Adipose tissue (tissue), 3 donors: ENCODE data around the gene UGT8. TPM values are rescaled to one million over a fixed set of nuclear protein-coding genes. Genes with fewer than 3 reads are reported as not detected.
"Not testable (repeated sequence)": the region's sequence is repeated elsewhere in the genome, so short reads cannot be mapped to it uniquely, and the experiment has no call there.

Experiments used
- H3K27ac ChIP-seq: one replicate; pipeline ENCODE4 v1.5.1; 2013; ENCODE audit warnings: low read depth, low read length
- WGBS, 3 donors: extraction: QIAGEN DNeasy Blood & Tissue Kit; methylation state at CpG; one replicate each; pipeline ENCODE4 v1.1.7; 2013; 5-methylcytosine and 5-hydroxymethylcytosine counted together
- polyA plus RNA-seq, 3 donors: library from polyadenylated mRNA; stranded (reverse); fragments of 200-250 nt; gene quantifications; one replicate each; pipeline ENCODE4 v1.2.3, GENCODE V29; 2013
- donor health status: healthy with polysubstance abuse.
- donor health status: Bipolar disorder and iron deficiency.
- donor health status: healthy.

Gene UGT8, protein sequence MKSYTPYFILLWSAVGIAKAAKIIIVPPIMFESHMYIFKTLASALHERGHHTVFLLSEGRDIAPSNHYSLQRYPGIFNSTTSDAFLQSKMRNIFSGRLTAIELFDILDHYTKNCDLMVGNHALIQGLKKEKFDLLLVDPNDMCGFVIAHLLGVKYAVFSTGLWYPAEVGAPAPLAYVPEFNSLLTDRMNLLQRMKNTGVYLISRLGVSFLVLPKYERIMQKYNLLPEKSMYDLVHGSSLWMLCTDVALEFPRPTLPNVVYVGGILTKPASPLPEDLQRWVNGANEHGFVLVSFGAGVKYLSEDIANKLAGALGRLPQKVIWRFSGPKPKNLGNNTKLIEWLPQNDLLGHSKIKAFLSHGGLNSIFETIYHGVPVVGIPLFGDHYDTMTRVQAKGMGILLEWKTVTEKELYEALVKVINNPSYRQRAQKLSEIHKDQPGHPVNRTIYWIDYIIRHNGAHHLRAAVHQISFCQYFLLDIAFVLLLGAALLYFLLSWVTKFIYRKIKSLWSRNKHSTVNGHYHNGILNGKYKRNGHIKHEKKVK
- polyA plus RNA-seq: 1 to 10 TPM in 1 of 3 donors, under 1 TPM in 1, not detected in 1; 0.49 to 2.9 TPM

DNA sequence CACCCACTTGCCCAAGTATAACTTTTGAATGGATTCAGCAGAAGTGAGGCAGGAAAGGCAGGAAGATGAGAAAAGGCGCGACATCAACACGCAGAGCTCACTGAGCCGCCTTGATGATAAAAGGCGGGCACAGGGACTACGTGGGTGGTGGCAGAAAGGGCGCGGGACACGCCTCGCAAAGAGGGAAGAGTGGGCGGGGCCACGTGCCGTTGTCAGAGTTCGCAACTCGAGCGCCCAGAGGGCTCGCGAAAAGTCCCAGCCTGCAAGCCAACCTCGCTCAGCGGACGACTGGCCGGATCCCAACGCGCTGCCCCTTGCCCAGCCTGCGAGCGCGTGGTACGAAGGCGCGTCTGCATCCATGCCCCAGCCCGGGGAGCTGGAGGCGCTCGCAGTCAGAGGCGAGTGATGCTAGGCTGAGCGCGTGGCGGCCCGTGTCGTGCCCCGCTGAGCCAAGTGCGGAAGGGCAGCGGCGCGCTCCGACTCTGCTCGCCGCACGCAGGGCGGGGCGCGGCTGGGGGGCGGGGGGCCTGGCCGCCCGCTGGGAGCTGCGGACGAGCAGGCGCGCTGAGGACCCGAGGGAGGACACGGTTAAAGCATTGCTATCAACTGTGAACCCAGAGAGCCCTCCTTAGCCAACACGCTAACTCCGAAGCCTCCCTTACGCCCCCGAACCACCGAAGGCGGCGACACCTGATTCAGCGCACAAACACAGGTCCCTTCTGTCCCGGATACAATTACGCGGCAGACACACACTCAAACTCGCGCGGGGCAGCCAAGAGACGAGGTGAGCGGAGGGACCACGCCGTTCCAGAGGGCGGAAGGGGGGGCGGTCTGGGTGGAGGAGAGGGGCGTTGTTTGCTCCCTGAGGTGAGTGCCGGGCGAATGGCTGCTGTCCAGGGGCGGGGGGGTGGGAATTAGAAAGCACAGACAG lies at the start of gene UGT8:
TSS of gene UGT8 (plus strand) at position 617 of the 931 bp plus-strand sequence. CDS start 24,074 bp downstream, outside the sequence.
- 1% methylated on average over 80 to 84 of the region's 84 CpGs for WGBS, 3 donors
- H3K27ac ChIP-seq: no peak within 1 kb of the TSS

DNA sequence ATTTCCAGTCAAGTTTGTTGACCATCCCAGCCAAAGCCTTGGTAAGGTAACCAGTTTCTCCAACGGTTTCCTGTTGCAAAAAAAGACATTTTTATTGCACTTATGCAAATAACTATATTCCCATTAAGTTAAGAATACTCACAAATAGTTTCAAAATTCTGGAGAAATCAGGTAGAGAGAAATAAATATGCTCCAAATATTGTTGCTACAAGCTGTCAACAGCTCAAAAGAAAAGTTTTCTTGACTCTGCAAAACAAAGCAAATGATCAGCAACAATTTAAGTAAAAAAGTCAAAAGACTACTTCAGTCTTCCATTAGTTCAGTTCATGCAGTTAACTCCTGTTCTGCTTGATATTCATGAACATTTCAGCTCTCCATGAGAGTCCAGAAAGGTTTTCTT lies 49.0 kb upstream of the UGT8 start:
- 28 to 51% (median 37%) methylated on average over 1 of the region's 1 CpG for WGBS, 3 donors
- H3K27ac ChIP-seq: no peak overlapping the region

DNA sequence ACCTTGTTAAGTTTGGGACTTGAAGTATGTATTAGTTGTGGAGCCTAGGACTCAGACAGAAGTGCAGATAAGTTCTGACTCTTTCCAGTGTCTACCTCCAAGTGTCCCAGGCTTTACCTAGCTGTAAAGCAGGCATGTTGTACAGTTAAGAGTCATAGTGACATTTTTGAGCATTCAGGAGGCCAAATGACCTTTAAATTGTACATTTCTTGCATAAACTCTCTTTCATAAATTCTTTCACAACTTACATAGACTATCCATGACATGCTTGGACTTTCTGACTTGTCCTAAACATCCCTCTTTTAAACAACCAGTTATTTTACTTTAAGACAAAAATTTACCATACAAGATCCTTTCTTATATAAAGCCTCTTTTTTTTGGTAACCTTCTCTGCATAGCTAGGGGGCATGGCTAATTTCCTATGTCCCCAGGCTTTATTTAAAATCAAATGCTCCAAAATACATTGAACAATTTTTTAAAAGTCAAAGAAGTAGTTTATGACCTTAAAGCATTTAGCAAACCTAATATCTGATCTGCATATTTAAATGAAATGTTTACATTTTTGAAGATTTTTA lies 40.1 kb upstream of the UGT8 start:
- H3K27ac ChIP-seq: no peak overlapping the region

DNA sequence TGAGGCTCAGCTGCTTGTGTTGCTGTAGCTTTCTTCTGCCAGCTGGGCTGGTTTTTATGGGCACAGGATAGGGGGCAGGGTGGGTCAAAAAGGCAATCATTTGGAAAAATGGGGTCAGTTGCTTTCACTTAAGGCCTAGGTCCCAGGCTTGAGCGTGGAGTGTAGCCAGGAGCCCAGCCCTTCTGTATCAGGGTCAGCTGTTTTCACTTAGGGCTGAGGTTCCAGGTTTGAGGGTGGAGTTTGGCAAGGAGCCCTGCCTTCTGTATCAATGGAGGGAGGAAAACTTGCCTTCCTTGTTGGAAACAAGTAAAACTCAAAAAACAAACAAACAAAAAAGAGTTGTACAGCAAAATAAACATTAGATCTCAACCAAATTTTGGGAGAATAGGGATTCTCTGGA lies 37.0 kb upstream of the UGT8 start:
- WGBS, 3 donors: 43 to 83% (median 80%) methylated on average over 1 of the region's 1 CpG
- H3K27ac ChIP-seq: no peak overlapping the region

GRCh38 chr4:114562176-114562904 lies 36.3 kb upstream of the UGT8 start:
- H3K27ac ChIP-seq: no peak overlapping the region
- 13 to 38% (median 38%) methylated on average over 2 of the region's 2 CpGs for WGBS, 3 donors

GRCh38 chr4:114563536-114564315 lies 34.9 kb upstream of the UGT8 start:
- no peak overlapping the region for H3K27ac ChIP-seq
- 24 to 46% (median 37%) methylated on average over 5 of the region's 5 CpGs for WGBS, 3 donors

DNA sequence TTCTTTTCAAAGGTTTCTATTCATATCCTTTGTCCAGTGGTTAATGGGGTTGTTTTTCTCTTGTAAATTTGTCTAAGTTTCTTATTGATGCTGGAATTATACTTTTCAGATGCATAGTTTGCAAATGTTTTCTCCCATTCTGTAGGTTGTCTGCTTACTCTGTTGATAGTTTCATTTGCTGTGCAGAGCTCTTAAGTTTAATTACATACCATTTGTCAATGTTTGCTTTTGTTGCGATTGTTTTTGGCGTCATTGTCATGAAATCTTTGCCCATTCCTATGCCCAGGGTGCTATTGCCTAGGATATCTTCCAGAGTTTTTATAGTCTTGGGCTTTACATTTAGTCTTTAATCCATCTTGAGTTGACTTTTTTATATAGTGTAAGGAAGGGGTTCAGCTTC lies 21.2 kb upstream of the UGT8 start:
- H3K27ac ChIP-seq: no peak overlapping the region
- 86 to 93% (median 88%) methylated on average over 2 of the region's 2 CpGs for WGBS, 3 donors

DNA sequence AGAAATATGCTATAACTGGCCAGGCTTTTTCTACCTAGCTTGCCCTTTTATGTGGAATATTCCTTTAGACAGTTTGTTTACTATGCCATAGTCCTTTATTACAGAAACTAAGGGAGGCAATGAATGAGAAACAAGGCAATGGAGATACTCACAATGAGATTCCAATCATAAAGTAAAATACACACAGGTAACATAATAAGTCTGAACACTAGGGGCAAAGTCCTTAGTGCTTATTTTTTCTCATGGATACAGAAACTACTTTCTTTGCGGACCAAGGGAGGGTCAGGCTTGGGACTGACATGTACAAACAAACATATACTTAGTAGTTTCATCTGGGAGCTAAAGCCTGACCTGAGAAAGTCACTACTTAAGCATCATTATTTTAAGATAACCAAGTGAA lies 16.0 kb upstream of the UGT8 start:
- WGBS, 3 donors: 47 to 88% (median 85%) methylated on average over 1 of the region's 1 CpG

DNA sequence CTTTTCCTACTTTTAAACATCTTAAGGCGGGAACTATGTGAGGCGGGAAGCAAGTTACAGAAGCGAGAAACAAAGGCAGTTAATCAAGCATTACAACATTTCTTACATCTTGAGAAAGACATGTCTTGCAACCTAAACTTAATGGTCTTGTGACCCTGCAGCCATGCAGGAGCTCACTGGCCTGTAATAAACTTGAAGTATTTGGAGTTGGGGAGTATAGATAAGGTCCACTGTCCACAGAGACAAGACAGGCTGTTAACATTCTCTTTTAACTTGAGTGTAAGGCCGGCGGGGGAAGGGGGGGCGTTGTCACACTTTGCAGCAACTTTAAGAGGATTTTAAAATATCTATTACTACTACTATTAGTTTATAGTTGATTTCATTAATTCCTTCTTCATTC lies 10.3 kb upstream of the UGT8 start:
- 60 to 67% (median 64%) methylated on average over 6 of the region's 6 CpGs for WGBS, 3 donors

More for the DNA sequence above, 16.0 kb upstream of the UGT8 start:
- H3K27ac ChIP-seq: no peak overlapping the region

GRCh38 chr4:114590360-114590759 lies 8.2 kb upstream of the UGT8 start:
- WGBS, 3 donors: 90 to 92% (median 90%) methylated on average over 1 of the region's 1 CpG
- not testable (repeated sequence) for H3K27ac ChIP-seq

More for the DNA sequence above, 10.3 kb upstream of the UGT8 start:
- H3K27ac ChIP-seq: no peak overlapping the region

- WGBS, 3 donors: 55 to 82% (median 75%) methylated on average over 8 of the region's 8 CpGs
- no peak overlapping the region for H3K27ac ChIP-seq
Observed at GRCh38 chr4:114593526-114593925, 5.1 kb upstream of the UGT8 start.

- WGBS, 3 donors: 82 to 98% (median 91%) methylated on average over 11 of the region's 11 CpGs
- no peak overlapping the region for H3K27ac ChIP-seq
Observed at GRCh38 chr4:114595207-114595606, 3.4 kb upstream of the UGT8 start.

GRCh38 chr4:114595921-114596320 lies 2.7 kb upstream of the UGT8 start:
- no peak overlapping the region for H3K27ac ChIP-seq
- 82 to 92% (median 86%) methylated on average over 2 of the region's 2 CpGs for WGBS, 3 donors

DNA sequence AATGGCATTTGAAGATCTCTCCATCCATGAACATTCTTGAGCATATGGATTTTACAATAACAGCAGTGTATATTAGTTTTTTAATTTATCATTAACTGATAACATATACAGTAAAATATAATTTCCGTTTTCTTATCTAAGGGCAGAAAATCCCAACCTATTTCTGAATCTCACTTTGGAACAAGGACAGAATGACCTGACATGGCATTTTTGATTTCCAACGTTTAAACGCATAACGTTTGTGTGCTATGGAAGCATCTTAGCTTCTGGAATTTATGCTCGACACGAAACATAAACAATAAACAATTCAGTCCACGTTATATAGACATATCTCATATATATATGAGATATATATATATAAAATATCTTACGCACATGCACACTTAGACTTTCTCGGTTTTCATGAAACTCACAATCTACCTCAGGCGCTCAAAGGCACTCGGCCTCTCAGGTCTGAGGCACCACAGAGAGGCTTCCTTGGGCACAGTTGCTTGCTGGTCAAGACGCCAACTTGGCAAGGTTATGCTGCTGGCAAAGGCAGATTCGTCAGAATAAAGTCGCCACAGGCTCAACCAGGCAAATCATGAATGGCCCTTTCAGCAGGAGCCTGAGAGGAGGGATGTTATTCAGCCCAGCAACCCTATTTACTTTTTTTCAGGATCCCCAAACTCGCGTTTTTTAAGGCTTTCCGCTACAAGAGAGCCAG lies 1.0 kb upstream of the UGT8 start:
- WGBS, 3 donors: 45 to 56% (median 47%) methylated on average over 17 of the region's 17 CpGs
- no peak overlapping the region for H3K27ac ChIP-seq

DNA sequence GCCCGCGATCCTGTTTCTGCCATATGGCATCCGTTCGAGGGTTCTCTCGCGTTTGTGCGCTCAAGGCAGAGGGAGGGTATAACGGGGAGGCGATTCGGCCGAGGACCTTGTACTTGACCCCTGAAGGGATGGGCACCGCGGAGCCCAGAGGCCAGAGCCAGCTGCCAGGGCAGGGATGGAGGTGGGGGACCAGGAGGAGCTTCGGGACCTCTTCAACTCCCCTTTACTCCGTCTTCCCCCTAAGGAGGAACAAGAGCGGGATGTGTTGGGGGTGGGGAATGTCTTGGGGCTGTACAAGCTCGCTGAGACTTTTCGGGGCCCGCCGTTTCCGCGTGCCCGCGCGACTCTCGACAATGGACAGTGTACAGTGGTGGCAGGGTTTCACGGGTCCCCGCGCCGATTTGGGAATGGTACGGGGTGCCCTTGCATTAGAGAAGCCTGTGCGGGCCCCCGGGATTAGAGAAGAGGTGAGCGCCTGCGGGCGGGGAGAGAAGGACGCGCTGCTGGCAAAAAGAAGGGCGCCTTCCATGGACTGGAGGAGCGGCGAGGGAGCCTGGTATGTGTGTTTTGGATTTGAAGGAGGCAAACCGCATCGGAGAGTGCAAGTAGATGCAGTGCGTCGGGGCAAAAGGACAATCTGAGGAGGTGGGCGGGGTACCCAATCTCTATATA lies 760 bp downstream of the UGT8 start:
- 1 to 2% (median 2%) methylated on average over 45 to 46 of the region's 46 CpGs for WGBS, 3 donors
- H3K27ac ChIP-seq: no peak overlapping the region

DNA sequence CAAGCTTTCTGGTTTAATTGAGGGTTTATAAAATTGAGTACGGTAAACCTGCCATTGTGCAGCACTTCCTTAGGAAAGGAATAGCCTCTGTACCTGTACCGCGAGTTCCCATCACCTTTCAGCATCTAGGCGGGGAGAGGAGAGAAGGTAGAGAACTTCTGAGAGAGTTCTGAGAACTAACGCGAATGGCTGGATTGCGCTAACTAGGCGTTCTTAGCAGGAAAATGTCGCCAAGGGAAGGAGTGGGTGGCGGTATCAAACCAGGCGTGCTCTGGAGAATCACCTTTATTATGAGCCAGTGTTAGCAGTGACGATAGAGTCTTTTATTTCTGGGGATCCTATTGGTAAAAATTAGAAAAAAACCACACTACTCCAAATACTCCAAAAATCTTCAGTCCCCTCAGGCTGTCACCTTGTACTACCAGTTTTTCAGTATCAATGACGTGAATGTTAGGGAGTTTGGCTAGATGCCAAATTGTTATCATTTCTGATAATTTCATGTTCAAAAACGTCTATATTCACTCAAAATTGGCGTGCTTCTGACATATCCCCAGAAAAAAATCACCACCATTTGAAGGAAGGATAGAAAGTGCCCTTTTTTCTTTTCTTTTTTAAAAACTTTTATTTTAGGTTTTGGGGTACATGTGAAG lies 1.4 kb downstream of the UGT8 start:
- WGBS, 3 donors: 7 to 15% (median 14%) methylated on average over 15 of the region's 15 CpGs
- no peak overlapping the region for H3K27ac ChIP-seq
